GM18508 (cell line): Measurements from ENCODE around the gene CCSER1.
A peak's percentile ranks its signal among the peaks of the same experiment; 100 is the strongest.
"Not testable (repeated sequence)": the region's sequence is repeated elsewhere in the genome, so short reads cannot be mapped to it uniquely, and the experiment has no call there.

ENCODE experiments used
- ATAC-seq: cut with Tn5 transposase; IDR thresholded peaks from one replicate; pipeline ENCODE4 v1.9.1; 2021; ENCODE audit warnings: moderate number of reproducible peaks; ENCODE audit not compliant: insufficient read depth, unreplicated experiment

Gene CCSER1

DNA sequence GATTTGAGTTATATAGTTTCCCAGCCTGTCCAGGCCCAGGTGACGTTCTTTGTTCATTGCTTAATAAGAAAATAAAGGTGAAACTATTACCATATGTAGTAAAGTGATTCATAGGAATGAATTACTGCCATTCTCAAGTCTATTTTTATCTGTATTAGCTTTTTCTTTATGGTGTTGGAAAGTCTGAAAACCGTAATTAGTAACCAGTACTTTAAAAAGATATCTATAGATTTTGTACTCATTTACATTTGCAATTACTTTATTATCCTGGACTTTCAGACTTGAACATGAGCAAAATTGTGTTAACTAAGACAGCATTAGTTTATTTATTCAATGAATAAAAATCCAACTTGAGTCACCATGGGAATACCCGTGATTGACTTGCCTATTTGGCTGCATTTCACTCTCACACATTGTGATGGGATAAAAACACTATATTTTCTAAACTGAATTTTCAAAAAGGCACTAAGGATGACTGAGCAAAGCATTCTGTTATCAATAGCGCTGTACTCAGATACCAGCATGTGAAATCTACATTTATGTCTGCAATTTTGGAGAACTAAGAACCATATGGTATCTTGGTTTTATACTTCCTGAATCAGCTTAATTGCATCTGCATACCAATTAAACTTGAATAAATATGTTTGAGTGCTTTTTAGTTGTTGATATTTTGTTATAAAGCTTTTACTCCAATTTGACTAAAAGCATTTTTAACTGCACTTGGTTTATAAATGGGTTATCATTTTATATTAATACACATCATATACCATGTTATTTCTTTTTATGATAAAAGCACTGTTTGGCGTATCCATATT is 154.6 kb downstream of the CCSER1 start:
- ATAC-seq: no peak

DNA sequence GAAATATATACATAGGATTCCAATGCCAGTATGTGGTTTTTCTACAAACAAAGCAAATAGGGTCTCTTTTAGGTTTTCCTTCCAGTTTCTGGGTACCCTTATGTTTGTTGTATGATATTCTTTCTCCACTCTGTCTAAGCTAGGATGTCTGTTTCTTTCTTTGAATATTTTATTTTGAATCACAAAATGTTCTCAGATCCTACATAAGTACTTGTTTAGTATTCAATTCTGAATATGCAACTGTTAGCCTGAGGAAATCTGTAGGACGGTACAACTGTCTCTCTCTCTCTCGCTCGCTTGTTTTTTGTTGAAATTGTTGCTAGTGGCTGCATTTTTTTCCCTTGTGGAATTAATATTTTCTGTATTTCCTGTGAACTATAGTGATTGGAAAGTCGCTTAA is 163.2 kb downstream of the CCSER1 start:
- no peak for ATAC-seq

DNA sequence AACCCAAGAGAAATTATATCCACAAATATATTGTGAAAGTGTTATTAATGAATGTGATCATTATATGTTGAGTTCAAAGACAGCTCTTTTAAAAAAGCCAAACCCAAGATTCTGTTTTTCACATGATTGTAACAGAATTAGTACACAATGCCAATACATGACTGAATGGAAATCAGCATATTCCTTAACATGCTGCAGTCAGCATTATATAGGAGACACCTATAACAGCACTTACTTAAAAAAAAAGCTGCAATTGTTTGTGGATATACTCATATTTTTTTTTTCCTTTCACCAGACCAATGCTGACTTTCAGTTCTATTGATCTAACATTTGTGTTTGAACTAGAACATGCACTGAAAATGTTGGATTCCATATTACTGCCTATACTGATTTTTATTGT is 165.2 kb downstream of the CCSER1 start:
- ATAC-seq: no peak

DNA sequence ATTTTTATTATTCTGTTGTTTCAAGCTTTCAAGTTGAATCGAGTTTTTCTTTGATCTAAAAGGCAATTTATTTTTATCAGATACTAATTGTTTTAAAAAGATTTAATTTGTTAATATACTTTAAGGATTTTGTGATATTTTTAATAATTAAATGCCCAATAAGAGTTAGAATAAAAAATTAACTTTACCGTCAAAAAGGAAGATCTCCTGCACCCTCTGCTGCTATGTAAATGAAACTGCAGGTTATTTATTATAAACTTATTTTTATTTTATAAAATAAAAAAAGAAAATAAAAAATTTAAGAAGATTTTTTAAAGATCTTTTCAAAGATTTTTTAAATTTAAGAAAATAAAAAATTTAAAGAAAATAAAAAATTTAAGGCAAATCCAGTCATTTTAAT is 166.1 kb downstream of the CCSER1 start:
- no peak for ATAC-seq

DNA sequence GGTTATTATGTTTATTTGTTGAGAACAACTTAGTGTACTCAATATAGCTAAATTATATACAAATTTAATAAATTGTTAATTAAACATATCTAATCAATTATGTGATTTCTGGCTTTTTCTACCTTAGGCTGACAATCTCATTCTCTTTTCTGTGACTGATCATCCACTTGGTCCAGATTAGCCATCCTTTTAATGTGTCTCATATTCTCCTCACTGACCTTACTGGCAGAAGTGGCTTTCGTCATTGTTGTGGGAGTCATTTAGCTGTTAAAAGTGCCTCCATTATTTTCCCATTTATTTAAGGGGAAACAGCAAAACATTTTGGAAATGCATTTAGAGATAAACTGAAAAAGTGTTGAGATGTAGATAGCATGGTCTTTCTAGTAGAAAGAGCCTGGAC is 172.2 kb downstream of the CCSER1 start:
- ATAC-seq: no peak

DNA sequence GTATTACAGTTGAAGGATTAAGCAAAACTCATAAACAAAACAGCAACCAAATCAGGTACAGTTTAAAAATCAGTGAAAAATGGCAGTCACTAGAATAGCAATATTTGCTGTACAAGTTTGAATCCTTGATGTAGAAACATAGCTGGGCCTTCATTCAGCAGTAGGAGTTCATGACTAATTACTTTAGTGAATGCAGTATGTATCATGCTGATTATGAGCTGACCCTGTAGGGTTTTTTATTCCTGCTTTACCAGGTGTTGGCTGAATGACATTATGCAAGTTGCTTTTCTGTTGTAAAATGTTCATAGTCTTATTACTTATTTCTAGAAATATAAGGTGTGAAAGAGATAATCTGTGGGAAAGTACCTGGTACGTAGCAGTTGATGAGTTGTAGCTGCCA is 179.6 kb downstream of the CCSER1 start:
- ATAC-seq: no peak

DNA sequence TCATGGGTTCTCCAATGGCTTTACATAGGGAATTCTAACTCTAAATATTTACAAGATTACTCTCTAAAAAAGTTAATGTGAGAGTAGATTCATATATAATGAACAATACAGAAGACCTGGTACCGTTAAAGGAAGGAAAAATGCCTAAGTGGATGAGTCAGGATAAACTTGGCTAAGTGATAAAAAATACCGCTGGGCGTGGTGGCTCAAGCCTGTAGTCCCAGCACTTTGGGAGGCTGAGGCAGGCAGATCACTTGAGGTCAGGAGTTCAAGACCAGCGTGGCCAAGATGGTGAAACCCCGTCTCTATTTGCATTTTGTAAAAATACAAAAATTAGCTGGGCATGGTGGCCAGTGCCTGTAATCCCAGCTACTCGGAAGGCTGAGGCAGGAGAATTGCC is 189.9 kb downstream of the CCSER1 start:
- not testable (repeated sequence) for ATAC-seq

DNA sequence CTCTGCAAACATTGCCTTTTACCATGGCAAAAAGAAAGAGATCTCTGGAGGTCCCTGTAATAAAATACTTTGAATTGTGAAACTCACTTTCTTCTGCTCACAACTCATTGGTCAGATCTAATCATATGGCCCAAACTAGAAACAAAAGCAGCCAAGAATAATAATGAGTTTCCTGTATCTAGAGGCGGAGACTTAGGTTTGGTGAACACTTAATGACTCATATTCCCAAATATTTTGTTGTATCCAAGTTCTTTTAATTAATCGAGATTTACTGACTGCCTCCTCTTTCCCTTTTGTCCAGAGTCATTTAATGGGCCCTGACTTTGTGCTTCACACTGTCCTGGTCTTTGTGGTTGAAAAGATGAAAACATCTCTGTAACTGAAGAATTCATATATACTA is 190.6 kb downstream of the CCSER1 start:
- no peak for ATAC-seq

DNA sequence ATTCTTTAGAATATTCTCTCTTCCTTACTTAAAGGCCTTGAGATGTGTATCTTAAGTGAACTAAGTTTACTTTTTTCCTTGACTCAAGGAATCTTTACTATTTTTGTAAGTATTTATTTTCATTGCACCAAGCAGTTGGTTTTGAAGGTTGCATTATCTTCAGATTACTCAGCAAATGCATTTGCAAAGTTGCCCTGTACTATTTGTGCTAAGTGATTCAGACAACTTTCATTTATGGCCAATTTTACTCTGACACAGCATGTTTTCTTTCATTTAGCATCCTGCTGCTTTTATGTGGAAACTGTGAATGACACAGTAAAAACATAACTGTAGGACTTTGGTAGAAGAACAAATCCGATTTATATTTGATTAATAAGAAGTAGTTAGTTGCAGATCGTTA is 191.0 kb downstream of the CCSER1 start:
- no peak for ATAC-seq

DNA sequence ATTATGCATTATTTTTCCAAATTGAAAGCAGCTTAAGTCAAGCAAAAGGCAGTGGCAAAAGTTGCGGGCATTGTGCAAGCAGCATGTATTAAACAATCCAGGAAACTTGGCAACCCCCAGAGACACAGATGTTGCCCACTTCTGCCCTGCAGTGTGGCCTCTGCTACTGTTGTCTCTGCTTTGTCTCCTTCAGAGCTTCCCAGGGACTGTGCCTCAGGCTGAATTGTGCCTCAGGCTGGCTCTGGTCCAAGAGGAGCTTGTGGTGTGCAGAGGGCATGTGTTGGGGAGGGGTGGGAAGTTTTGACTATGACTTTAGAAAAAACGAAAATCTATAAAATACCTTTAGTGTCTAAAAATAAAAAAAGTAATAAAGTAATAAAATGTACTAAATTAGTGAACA is 201.4 kb downstream of the CCSER1 start:
- ATAC-seq: no peak

DNA sequence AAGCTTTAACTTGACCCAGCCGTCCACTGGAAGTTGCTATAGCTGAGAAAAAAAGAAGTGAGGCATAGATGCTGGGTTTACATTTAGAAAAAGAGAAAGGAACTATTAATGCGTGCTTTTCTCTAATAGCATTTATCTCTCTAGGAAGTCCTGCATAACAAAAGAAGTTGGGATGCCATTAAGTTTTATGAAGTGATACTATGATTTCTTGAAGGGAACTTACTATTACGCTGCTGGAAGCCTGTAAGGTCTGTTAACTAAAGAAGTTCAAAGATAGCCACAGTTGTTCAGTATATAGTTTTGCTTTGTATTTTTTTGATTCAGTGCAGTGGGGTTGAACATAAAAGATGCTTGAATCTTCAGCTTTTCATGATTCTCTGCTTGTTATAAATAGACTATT is 203.4 kb downstream of the CCSER1 start:
- no peak for ATAC-seq

DNA sequence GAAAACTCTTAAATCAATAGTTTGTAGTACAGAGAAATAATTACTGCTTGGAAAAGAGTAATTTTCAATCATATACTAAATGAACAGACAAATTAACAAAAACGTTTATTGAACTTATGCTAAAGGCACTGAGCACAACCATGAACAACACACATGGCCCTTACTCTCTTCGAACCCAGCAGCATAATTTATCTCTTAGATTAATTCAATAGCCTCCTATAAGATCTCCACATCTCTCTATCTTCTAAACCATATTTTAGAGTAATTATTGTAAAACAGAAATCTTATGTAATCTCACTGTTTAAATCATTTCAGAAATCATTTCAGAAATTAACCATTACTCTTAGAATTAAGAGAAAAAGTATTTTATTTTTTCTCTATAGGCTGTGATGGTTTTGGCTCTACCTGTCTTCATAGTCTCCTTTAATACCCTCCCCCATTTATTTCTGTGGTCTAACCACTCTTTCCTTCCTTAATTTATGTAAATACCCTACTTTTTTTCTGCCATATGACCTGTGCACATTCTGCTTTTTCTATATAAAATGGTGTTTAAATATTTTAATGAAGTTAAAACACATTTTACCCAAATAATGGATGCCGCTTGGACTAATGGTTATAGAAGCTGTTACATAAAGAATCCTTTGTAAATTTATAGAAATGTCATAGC is 218.5 kb downstream of the CCSER1 start:
- ATAC-seq: no peak

DNA sequence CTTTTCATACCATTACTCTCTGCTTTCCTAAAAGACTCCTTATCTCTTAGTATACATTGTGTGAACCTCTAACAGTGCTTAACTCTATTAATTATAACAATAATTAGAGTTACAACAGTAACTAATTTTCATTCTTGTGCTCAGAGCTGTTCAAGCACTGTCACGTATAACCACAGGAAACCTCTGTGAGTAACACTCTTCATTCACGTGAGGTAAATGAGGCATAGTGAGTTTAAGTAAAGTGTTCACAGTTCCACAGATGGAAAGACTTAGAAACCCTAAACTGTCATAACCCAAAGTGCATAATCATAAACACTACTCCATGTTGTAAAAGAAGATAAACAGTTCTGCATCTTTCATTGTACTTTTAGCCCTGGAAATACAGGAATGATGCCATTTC is 222.4 kb downstream of the CCSER1 start:
- ATAC-seq: no peak

DNA sequence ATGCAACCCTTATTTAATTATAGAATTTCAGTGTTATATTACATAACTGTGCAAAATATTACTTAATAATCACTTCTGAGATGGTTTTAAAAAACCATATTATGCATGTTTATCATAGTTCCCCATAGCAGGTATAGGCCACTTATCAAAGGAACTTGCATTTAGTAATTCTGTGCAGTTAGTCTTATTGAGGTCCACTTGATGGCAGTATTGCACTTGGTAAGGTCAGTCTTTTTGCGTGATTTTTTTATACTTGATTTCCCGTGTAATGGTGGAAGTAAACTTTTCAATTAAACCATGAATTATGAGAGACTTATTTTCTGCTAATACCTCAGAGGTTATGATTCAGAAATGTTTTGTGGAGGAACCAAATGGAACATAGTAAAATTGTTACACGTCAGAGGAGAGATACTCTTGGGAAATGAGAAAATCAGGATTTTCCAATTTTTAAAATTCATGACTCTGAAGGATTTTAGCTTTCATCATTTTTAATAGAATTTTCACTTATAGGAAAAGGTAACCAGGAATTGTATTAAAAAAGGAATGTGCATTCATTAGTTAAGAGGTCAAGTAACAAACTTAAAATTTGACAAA is 230.0 kb downstream of the CCSER1 start:
- no peak for ATAC-seq

DNA sequence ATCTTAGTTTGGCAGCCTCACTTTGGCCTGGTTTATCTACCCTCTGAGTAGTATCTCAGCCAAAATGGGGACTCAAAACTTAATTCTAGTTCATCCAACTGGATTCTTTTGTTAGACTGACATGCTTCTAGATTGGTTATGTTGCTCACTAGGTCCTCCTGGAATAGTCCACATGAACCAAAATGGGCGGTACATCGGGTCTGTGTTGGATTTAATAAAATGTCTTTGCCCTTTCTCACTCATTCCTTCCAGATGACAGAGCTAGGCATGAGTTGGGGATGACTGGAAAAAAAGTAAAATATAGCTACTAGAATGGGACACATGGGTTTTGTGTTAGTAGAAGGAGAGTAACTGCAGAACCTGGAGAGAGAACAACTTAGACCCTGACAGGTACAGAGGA is 247.9 kb downstream of the CCSER1 start:
- no peak for ATAC-seq

DNA sequence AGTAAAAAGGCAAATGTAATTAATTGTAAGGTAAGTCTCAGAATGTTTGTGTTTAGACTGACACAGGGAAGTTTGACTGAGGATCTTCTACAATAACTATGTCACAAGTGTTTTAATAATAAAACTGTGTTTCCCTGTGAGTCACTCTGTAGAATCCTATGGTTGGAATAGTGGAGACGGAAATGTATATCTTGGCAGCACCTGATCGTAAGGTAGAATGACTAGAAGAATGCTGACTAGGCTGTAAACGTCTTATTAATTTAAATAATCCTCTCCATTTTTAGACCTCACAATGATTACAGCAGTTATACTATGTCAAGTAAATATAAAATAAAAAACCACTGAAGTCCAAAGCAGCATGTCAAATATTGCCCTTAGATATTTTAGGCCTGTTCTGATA is 266.0 kb downstream of the CCSER1 start:
- no peak for ATAC-seq

DNA sequence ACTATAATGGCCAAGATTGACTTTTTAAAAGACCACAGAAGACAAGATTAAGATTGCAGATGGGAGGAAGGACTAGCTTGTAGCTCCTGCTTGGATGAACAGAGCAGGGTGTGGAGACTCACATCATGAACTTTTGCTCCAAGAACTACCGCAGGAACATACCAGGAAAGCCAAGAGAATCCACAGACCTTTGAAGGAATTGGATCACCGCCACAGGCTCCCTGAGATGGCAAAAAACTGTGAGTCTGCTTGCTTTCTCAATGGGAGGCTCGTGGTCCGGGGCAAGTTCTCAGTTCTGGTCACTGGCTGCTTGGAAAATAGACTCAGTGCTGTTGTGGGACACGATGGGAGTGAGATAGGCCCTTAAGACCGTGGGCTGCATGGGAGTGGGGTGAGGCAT is 276.6 kb downstream of the CCSER1 start:
- no peak for ATAC-seq

DNA sequence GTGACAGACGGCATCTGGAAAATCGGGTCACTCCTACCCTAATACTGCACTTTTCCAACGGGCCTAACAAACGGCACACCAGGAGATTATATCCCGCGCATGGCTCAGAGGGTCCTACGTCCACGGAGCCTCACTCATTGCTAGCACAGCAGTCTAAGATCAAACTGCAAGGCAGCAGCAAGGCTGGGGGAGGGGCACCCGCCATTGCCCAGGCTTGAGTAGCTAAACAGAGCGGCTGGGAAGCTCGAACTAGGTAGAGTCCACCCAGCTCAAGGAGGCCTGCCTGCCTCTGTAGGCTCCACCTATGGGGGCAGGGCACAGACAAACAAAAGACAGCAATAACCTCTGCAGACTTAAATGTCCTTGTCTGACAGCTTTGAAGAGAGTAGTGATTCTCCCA is 280.7 kb downstream of the CCSER1 start:
- ATAC-seq: not testable (repeated sequence)

DNA sequence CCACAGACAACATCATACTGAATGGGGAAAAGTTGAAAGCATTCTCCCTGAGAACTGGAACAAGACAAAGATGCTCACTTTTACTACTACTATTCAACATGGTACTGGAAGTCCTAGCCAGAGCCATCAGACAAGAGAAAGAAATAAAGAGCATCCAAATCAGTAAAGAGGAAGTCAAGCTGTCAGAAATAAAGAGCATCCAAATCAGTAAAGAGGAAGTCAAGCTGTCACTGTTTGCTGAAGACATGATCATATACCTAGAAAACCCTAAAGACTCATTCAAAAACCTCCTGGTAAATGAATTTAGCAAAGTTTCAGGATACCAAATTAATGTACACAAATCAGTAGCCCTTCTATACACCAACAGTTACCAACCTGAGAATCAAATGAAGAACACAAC is 285.6 kb downstream of the CCSER1 start:
- ATAC-seq: not testable (repeated sequence)

DNA sequence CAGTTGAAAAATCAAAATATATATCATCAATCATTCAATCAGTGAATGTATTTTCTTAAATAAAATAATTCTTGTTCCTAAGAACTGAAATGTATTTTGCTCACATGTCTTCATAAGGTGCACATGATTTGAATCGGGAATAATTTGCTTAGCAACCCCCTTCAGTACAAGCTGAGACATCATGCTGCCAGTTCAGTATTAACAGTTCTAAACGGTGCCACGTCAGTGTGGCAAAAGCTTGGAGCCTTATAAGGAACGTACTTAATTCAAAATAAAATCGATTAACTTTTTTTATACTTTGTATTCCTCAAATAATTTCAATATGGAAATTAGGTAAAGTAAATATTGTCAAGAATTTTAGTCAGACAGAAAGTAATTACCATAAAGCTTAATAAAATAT is 287.9 kb downstream of the CCSER1 start:
- no peak for ATAC-seq

DNA sequence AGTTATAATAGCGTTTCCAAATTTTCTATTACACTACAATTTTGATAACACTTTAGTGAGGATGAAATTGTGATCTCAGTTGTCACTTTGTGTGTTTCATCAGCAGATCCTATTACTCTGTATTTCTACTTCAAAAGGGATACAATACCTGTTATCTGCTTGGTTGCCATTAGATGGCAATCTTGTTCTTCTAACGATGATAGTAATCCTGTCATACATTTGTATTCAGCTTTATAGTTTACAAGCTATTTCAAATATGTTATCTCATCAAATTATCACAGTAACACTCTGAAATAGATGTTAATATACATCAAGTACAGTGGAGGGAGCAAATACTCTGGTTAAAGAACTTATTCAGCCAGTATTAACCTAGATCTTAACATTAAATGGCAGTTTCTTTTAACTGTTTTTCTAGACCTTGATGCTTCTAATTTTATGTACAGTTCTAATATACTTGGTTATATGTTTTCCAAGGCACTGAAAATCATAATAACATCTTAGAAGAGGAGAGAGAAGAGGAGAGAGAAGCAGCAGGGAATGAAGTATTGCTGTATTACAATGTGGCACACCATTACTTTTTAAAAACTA is 292.0 kb downstream of the CCSER1 start:
- peak; percentile 72 for ATAC-seq
